Measurements from ENCODE around the gene INPP5D. TPM values are rescaled to one million over a fixed set of nuclear protein-coding genes. Genes with fewer than 3 reads are reported as not detected.
"Not testable (repeated sequence)": the region's sequence is repeated elsewhere in the genome, so short reads cannot be mapped to it uniquely, and the experiment has no call there.

Gene INPP5D
- total and polyA plus RNA-seq, 4 experiments from 2014 or later, result 29.6 to 127 (median 121) TPM

DNA sequence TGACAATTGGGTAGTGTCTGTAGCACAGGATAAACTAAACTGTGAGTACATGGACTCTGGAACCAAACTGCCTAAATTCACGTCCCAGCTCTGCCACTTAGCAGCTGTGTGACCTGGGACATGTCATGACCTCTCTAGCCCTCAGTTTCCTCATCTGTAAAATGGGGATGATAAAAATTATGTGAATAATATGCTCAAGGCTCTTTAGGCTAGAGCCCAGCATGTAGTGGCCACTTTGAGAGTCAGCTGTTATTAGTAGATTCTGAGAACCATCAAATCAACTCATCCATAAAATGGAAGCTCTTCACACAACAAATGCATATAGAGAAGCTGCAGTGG, 87.7 kb downstream of the INPP5D start:
- Mint-ChIP-seq H3K27ac (peak overlapping the region in 5 of 7 donors; percentile 0 to 59 (median 57)), H3K9me3 (peaks cover 0 to 2% (median 0%) of the 10 kb centered on the region in 8 donors), H3K27me3 (no peaks in the 10 kb centered on the region), H3K36me3 (peaks cover 93 to 97% of the 10 kb centered on the region in 2 donors), H3K4me1 (peaks cover 8 to 29% (median 19%) of the 10 kb centered on the region in 4 donors), H3K4me3 (no peak overlapping the region)
- DNase-seq, result no peak
- ChIA-PET POLR2A (ENCODE audit: partially characterized antibody) (no interaction called here), CTCF (ENCODE audit: partially characterized antibody) (interaction anchor here (1.7 kb wide), 1 partner anchor 19 kb away, joined by 4 read pairs; no protein-coding TSS in a partner anchor)
- H3K4me3 ChIP-seq (ENCODE audit: low read length in 2 of 2), result no peak overlapping the region
- peaks cover 4% of the 10 kb centered on the region for H3K4me1 ChIP-seq (ENCODE audit: insufficient read depth, low read length)
- no peaks in the 10 kb centered on the region for H3K9me3 ChIP-seq (ENCODE audit: control insufficient read depth in 1 of 2, low read length in 2 of 2)
- no peaks in the 10 kb centered on the region for H3K27me3 ChIP-seq (ENCODE audit: insufficient read depth, low read length)
- H3K27ac ChIP-seq (ENCODE audit: low read depth, low read length), result no peak overlapping the region
- H3K36me3 ChIP-seq (ENCODE audit: insufficient read depth, low read length), result peaks cover 86% of the 10 kb centered on the region
- intact Hi-C loops (cut with micrococcal nuclease), result no loop called here

DNA sequence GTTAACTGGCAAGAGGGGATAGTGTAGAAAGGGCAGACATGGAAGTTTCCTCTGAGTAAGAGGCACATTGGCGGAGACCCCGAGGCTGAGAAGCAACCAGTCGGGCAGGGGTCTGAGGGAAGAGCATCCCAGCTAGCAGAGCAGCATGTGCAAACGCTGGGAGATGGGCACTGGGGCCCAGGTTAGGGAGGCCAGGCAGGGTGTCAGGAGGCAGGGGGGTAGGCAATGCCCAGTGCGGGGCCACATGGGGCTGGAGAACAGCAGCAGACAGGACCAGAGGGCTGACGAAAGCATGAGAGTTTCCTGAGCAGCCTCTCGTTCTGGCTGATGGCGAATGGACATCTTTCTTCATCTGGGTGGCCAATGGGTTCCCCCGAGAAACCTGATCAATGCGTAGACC, 88.2 kb downstream of the INPP5D start:
- POLR2A ChIA-PET (ENCODE audit: partially characterized antibody), result no interaction called here
- CTCF ChIA-PET (ENCODE audit: partially characterized antibody), result interaction anchor here (1.7 kb wide), 1 partner anchor 19 kb away, joined by 4 read pairs; no protein-coding TSS in a partner anchor
- DNase-seq, result no peak
- Mint-ChIP-seq H3K27ac (peak overlapping the region in 3 of 7 donors; percentile 0 to 57 (median 24)), H3K4me1 (peaks cover 4 to 24% (median 16%) of the 10 kb centered on the region in 4 donors), H3K9me3 (peaks cover 0 to 2% (median 0%) of the 10 kb centered on the region in 8 donors), H3K4me3 (no peak overlapping the region), H3K27me3 (no peaks in the 10 kb centered on the region), H3K36me3 (peaks cover 93 to 97% of the 10 kb centered on the region in 2 donors)
- H3K36me3 ChIP-seq (ENCODE audit: insufficient read depth, low read length), result peaks cover 91% of the 10 kb centered on the region
- no peaks in the 10 kb centered on the region for H3K4me1 ChIP-seq (ENCODE audit: insufficient read depth, low read length)
- no peak overlapping the region for H3K27ac ChIP-seq (ENCODE audit: low read depth, low read length)
- H3K27me3 ChIP-seq (ENCODE audit: insufficient read depth, low read length), result no peaks in the 10 kb centered on the region
- intact Hi-C loops (cut with micrococcal nuclease), result no loop called here
- H3K9me3 ChIP-seq (ENCODE audit: control insufficient read depth in 1 of 2, low read length in 2 of 2), result no peaks in the 10 kb centered on the region
- no peak overlapping the region for H3K4me3 ChIP-seq (ENCODE audit: low read length in 2 of 2)

DNA sequence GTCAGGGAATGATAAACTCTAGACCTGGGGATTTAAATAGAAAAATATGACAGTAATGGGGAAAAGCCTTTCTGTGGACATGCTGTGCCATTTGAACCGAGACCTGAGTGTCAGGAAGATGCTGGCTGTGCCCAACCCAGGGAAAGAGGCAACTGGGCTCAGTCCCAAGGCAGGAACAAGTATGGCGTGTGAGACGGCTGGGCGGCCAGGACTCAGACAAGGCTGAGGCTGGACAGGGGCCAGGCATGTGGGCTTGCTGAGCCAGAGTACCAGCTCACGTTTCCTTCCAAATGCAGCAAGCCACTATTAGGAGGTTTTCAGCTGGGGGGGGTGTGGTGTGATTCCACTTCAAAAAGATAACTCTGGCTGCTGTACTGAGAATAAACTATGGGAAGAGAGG, 92.4 kb downstream of the INPP5D start:
- Mint-ChIP-seq H3K27ac (peak overlapping the region in 4 of 7 donors; percentile 12 to 80 (median 42)), H3K9me3 (no peaks in the 10 kb centered on the region), H3K36me3 (peaks cover 78 to 90% of the 10 kb centered on the region in 2 donors), H3K4me3 (no peak overlapping the region), H3K27me3 (no peaks in the 10 kb centered on the region), H3K4me1 (peaks cover 0 to 12% (median 6%) of the 10 kb centered on the region in 4 donors)
- Histone ChIP-seq H3K9me3 (ENCODE audit: control insufficient read depth in 1 of 2, low read length in 2 of 2) (no peaks in the 10 kb centered on the region), H3K4me1 (ENCODE audit: insufficient read depth, low read length) (no peaks in the 10 kb centered on the region), H3K27ac (ENCODE audit: low read depth, low read length) (no peak overlapping the region), H3K4me3 (ENCODE audit: low read length in 2 of 2) (no peak overlapping the region), H3K27me3 (ENCODE audit: insufficient read depth, low read length) (no peaks in the 10 kb centered on the region), H3K36me3 (ENCODE audit: insufficient read depth, low read length) (peaks cover 75% of the 10 kb centered on the region)
- DNase-seq, result no peak
- ChIA-PET POLR2A (ENCODE audit: partially characterized antibody) (no interaction called here), CTCF (ENCODE audit: partially characterized antibody) (no interaction called here)
- intact Hi-C loops (cut with micrococcal nuclease), result no loop called here

DNA sequence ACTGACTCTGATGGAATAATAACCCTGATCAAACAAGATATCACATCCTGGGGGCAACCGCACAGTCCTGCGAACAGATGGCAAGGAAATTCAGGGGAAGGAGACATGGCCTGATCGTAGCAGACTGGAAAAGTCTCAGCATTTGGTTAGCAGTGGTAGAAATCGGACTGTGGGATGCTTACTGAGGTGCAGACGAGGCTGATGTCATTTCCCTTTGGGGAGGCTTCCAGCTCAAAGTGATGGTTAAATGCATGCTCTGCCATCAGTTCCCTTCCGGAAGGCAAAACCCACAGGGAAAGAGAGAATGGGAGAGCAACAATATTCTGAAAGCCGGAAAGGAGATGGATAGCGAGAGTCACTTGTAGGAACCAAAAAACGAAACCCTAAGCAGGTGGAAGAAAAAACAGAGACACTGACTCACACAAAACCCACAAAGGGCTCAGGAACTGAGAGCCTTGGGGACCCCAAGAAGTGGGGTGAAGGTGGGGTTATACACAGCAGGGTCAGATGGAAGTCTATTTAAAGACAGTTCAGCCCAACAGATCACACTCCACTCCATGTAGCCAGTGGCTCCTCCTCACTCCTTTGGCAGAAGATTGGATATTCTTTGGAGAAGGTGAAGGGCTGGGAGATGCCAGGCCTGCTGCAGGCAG, 93.1 kb downstream of the INPP5D start:
- Mint-ChIP-seq H3K4me3 (no peak overlapping the region), H3K27ac (peak overlapping the region in 6 of 7 donors; percentile 9 to 74 (median 30)), H3K36me3 (peaks cover 78 to 90% of the 10 kb centered on the region in 2 donors), H3K27me3 (no peaks in the 10 kb centered on the region), H3K9me3 (no peaks in the 10 kb centered on the region), H3K4me1 (peaks cover 0 to 9% (median 2%) of the 10 kb centered on the region in 4 donors)
- Histone ChIP-seq H3K27ac (ENCODE audit: low read depth, low read length) (no peak overlapping the region), H3K4me1 (ENCODE audit: insufficient read depth, low read length) (no peaks in the 10 kb centered on the region), H3K36me3 (ENCODE audit: insufficient read depth, low read length) (peaks cover 73% of the 10 kb centered on the region), H3K9me3 (ENCODE audit: control insufficient read depth in 1 of 2, low read length in 2 of 2) (no peaks in the 10 kb centered on the region), H3K4me3 (ENCODE audit: low read length in 2 of 2) (no peak overlapping the region), H3K27me3 (ENCODE audit: insufficient read depth, low read length) (no peaks in the 10 kb centered on the region)
- intact Hi-C loops (cut with micrococcal nuclease), result no loop called here
- ChIA-PET POLR2A (ENCODE audit: partially characterized antibody) (interaction anchor here (1.3 kb wide), 1 partner anchor 13 kb away, joined by 3 read pairs; no protein-coding TSS in a partner anchor), CTCF (ENCODE audit: partially characterized antibody) (interaction anchor here (1.1 kb wide), 1 partner anchor 100 kb away, joined by 3 read pairs; no protein-coding TSS in a partner anchor)
- no peak for DNase-seq

DNA sequence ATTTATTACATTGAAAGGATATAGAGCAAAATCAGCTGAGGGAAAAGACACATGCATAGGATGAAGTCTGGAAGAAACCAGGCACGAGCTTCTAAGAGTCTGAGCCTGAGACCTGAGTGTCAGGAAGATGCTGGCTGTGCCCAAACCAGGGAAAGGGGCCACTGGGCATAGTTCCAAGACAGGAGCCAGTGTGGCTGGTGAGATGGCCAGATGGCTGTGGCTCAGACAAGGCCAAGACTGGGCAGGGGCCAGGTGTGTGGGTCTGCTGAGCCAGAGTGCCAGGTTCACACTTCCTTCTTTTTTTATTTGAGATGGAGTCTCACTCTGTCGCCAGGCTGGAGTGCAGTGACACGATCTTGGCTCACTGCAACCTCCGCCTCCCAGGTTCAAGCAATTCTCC, 95.9 kb downstream of the INPP5D start:
- DNase-seq, result no peak
- no peak overlapping the region for H3K4me3 Mint-ChIP-seq
- H3K27me3 ChIP-seq (ENCODE audit: insufficient read depth, low read length), result no peaks in the 10 kb centered on the region
- CTCF ChIA-PET (ENCODE audit: partially characterized antibody), result no interaction called here
- intact Hi-C loops (cut with micrococcal nuclease), result no loop called here
- no peaks in the 10 kb centered on the region for H3K9me3 Mint-ChIP-seq
- POLR2A ChIA-PET (ENCODE audit: partially characterized antibody), result no interaction called here
- H3K36me3 ChIP-seq (ENCODE audit: insufficient read depth, low read length), result peaks cover 66% of the 10 kb centered on the region
- peaks cover 0 to 7% (median 0%) of the 10 kb centered on the region in 4 donors for H3K4me1 Mint-ChIP-seq
- H3K4me1 ChIP-seq (ENCODE audit: insufficient read depth, low read length), result no peaks in the 10 kb centered on the region
- H3K27ac Mint-ChIP-seq, result peak overlapping the region in 4 of 7 donors; percentile 29 to 67 (median 54)
- H3K9me3 ChIP-seq (ENCODE audit: control insufficient read depth in 1 of 2, low read length in 2 of 2), result no peaks in the 10 kb centered on the region
- no peak overlapping the region for H3K27ac ChIP-seq (ENCODE audit: low read depth, low read length)
- H3K27me3 Mint-ChIP-seq, result no peaks in the 10 kb centered on the region
- peaks cover 70 to 88% of the 10 kb centered on the region in 2 donors for H3K36me3 Mint-ChIP-seq
- no peak overlapping the region for H3K4me3 ChIP-seq (ENCODE audit: low read length in 2 of 2)

DNA sequence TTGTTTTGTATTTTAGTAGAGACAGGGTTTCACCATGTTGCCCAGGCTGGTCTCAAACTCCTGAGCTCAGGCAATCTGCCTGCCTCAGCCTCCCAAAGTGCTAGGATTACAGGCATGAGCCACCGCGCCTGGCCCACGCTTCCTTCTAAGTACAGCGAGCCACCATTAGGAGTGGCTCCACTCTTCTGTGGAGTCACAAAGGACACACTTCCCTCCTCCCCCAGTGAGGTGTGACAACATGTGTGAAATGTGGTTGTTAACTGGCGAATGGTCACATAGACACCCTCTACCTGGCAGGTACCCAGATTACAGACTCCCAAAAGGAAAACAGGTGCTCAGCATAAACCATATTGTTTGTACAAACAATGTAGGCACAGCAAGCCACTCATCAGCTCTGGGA, 96.3 kb downstream of the INPP5D start:
- H3K36me3 Mint-ChIP-seq, result peaks cover 71 to 89% of the 10 kb centered on the region in 2 donors
- H3K27ac ChIP-seq (ENCODE audit: low read depth, low read length); H3K27me3 ChIP-seq (ENCODE audit: insufficient read depth, low read length); H3K4me1 ChIP-seq (ENCODE audit: insufficient read depth, low read length); H3K27me3 Mint-ChIP-seq; POLR2A ChIA-PET (ENCODE audit: partially characterized antibody); H3K9me3 Mint-ChIP-seq; H3K4me1 Mint-ChIP-seq; intact Hi-C loops (cut with micrococcal nuclease); H3K4me3 Mint-ChIP-seq; CTCF ChIA-PET (ENCODE audit: partially characterized antibody); DNase-seq; H3K4me3 ChIP-seq (ENCODE audit: low read length in 2 of 2); H3K9me3 ChIP-seq (ENCODE audit: control insufficient read depth in 1 of 2, low read length in 2 of 2): not testable (repeated sequence)
- peaks cover 66% of the 10 kb centered on the region for H3K36me3 ChIP-seq (ENCODE audit: insufficient read depth, low read length)
- peak overlapping the region in 6 of 7 donors; percentile 14 to 77 (median 38) for H3K27ac Mint-ChIP-seq

DNA sequence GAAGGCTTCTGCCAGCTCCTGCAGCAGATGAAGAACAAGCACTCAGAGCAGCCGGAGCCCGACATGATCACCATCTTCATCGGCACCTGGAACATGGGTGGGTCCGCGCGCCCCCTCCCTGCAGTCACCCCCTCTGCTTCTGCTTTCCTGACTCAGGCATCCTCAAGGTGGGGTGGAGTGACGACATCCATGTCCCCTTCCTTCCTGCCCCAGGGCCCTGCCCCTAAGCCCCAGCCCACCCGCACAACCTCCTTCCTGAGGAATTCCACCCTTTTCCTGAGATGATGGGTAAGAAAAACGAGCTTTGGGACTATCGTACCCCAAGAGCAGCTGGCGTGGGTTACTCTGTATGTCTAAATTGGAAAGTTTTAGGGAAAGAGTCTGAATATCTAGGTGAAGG, 101.6 kb downstream of the INPP5D start:
- H3K36me3 Mint-ChIP-seq, result peaks cover 53 to 54% of the 10 kb centered on the region in 2 donors
- no peaks in the 10 kb centered on the region for H3K9me3 Mint-ChIP-seq

More for the DNA sequence above, 101.6 kb downstream of the INPP5D start:
- H3K4me3 Mint-ChIP-seq, result no peak overlapping the region
- Histone ChIP-seq H3K4me1 (ENCODE audit: insufficient read depth, low read length) (peaks cover 33% of the 10 kb centered on the region), H3K27ac (ENCODE audit: low read depth, low read length) (no peak overlapping the region), H3K9me3 (ENCODE audit: control insufficient read depth in 1 of 2, low read length in 2 of 2) (no peaks in the 10 kb centered on the region), H3K4me3 (ENCODE audit: low read length in 2 of 2) (no peak overlapping the region), H3K36me3 (ENCODE audit: insufficient read depth, low read length) (peaks cover 81% of the 10 kb centered on the region), H3K27me3 (ENCODE audit: insufficient read depth, low read length) (no peaks in the 10 kb centered on the region)
- ChIA-PET CTCF (ENCODE audit: partially characterized antibody) (interaction anchor here (1.6 to 2.0 kb wide), 2 partner anchors 89 to 107 kb away, joined by 5 to 7 read pairs; partner anchors contain the start of gene ATG16L1), POLR2A (ENCODE audit: partially characterized antibody) (interaction anchor here (0.9 kb wide), 1 partner anchor 9 kb away, joined by 3 read pairs; no protein-coding TSS in a partner anchor)
- H3K27me3 Mint-ChIP-seq, result no peaks in the 10 kb centered on the region
- peaks cover 0 to 14% (median 7%) of the 10 kb centered on the region in 4 donors for H3K4me1 Mint-ChIP-seq
- peak overlapping the region in 5 of 7 donors; percentile 4 to 74 (median 38) for H3K27ac Mint-ChIP-seq
- intact Hi-C loops (cut with micrococcal nuclease), result no loop called here
- no peak for DNase-seq
